CD4-positive, alpha-beta memory T cell (primary cell): ENCODE data around the gene SLBP. TPM values are rescaled to one million over a fixed set of nuclear protein-coding genes. Genes with fewer than 3 reads are reported as not detected.

Experiments
- CTCF ChIA-PET: fragments of 350-600 bp; sonication (Branson Sonifier 250); formaldehyde crosslinking; loops from one replicate; lab custom pipeline; 2021; ENCODE audit warnings: inconsistent platforms; ENCODE audit not compliant: partially characterized antibody; lab: Charles Lee
- POLR2A ChIA-PET: fragments of 350-600 bp; sonication (Branson Sonifier 250); formaldehyde crosslinking; loops from one replicate; lab custom pipeline; 2021; ENCODE audit not compliant: partially characterized antibody; lab: Charles Lee
- DNase-seq, 5 donors: peaks; one replicate each; pipeline versions ENCODE4 v3.0.0 to v3.0.0-alpha.2; 2020 to 2022; ENCODE audit warnings: mixed read lengths in 1 of 5
- H3K27ac ChIP-seq: one replicate; pipeline ENCODE4 v1.7.0; 2013; ENCODE audit warnings: low read depth, low read length
- H3K27me3 ChIP-seq: 2 replicates; pipeline ENCODE4 v1.7.0; 2013; ENCODE audit warnings: mild to moderate bottlenecking, low read length, moderate library complexity; ENCODE audit not compliant: insufficient read depth
- H3K36me3 ChIP-seq: 2 replicates; pipeline ENCODE4 v1.7.0; 2013; ENCODE audit warnings: mild to moderate bottlenecking, low read length, moderate library complexity; ENCODE audit not compliant: insufficient read depth
- H3K4me1 ChIP-seq: 2 replicates; pipeline ENCODE4 v1.7.0; 2013; ENCODE audit warnings: mild to moderate bottlenecking, low read length, moderate library complexity; ENCODE audit not compliant: insufficient read depth
- H3K4me3 ChIP-seq, 2 donors: one replicate each; pipeline ENCODE4 v1.7.0; 2013; ENCODE audit warnings: low read length in 2 of 2, mild to moderate bottlenecking in 1 of 2
- H3K9me3 ChIP-seq, 2 donors: one replicate each; pipeline ENCODE4 v1.7.0; 2013; ENCODE audit warnings: low read length in 2 of 2, control low read depth in 1 of 2; ENCODE audit not compliant: control insufficient read depth in 1 of 2
- H3K27ac Mint-ChIP-seq, 7 donors: one replicate each; pipeline ENCODE4 v1.8.0; 2020 to 2021; ENCODE audit warnings: mixed read lengths in 7 of 7, mild to moderate bottlenecking in 6 of 7, inconsistent platforms in 3 of 7, moderate library complexity in 3 of 7
- H3K27me3 Mint-ChIP-seq, 2 donors: one replicate each; pipeline ENCODE4 v1.8.0; 2020 to 2021; ENCODE audit warnings: mixed read lengths in 2 of 2
- H3K36me3 Mint-ChIP-seq, 2 donors: one replicate each; pipeline ENCODE4 v1.8.0; 2020 to 2021; ENCODE audit warnings: mixed read lengths in 2 of 2, inconsistent platforms in 1 of 2, mild to moderate bottlenecking in 1 of 2
- H3K4me1 Mint-ChIP-seq, 4 donors: one replicate each; pipeline ENCODE4 v1.8.0; 2020 to 2021; ENCODE audit warnings: mixed read lengths in 4 of 4, mild to moderate bottlenecking in 1 of 4
- H3K4me3 Mint-ChIP-seq, 8 donors: one replicate each; pipeline ENCODE4 v1.8.0; 2020 to 2021; ENCODE audit warnings: mixed read lengths in 8 of 8, mild to moderate bottlenecking in 7 of 8, moderate library complexity in 6 of 8, inconsistent platforms in 3 of 8
- H3K9me3 Mint-ChIP-seq, 8 donors: one replicate each; pipeline ENCODE4 v1.8.0; 2020 to 2021; ENCODE audit warnings: mixed read lengths in 8 of 8, mild to moderate bottlenecking in 5 of 8, inconsistent platforms in 3 of 8, moderate library complexity in 1 of 8
- intact Hi-C: fragments of 100-400 bp; cut with micrococcal nuclease; formaldehyde crosslinking; loops from one replicate; pipeline ENCODE4 v1.15.1; 2023
- polyA plus RNA-seq, 2 donors: library from polyadenylated mRNA; unstranded; fragments of 300-500 nt; fragmentation: Illumina TruSeq; gene quantifications; one replicate each; pipeline ENCODE4 v1.2.3, GENCODE V29; 2021
- total RNA-seq, 2 experiments: library from RNA; stranded (reverse); gene quantifications; one replicate each; pipeline ENCODE4 v1.2.3, GENCODE V29; 2021

SLBP gene
- total and polyA plus RNA-seq, 4 experiments from 2014 or later, result 41.8 to 71.6 (median 58.0) TPM

- intact Hi-C loops, result no loop called here
- H3K9me3 Mint-ChIP-seq, result peaks cover 0 to 3% (median 0%) of the 10 kb centered on the region in 8 donors
- ChIA-PET CTCF (interaction anchor here (18.0 kb wide), 1 partner anchor 25 kb away, joined by 591 read pairs; no protein-coding TSS in a partner anchor), POLR2A (no interaction called here)
- Histone ChIP-seq H3K4me1 (peaks cover 49% of the 10 kb centered on the region), H3K27me3 (no peaks in the 10 kb centered on the region), H3K27ac (no peak overlapping the region), H3K36me3 (peaks cover 5% of the 10 kb centered on the region), H3K4me3 (no peak overlapping the region), H3K9me3 (no peaks in the 10 kb centered on the region)
- peaks cover 5 to 30% of the 10 kb centered on the region in 2 donors for H3K36me3 Mint-ChIP-seq
- DNase-seq, result no peak
- H3K27ac Mint-ChIP-seq, result peak overlapping the region in 4 of 7 donors; percentile 19 to 98 (median 44)
- peaks cover 18 to 56% (median 36%) of the 10 kb centered on the region in 4 donors for H3K4me1 Mint-ChIP-seq
- no peaks in the 10 kb centered on the region for H3K27me3 Mint-ChIP-seq
- peak overlapping the region in 1 of 8 donors; percentile 35 for H3K4me3 Mint-ChIP-seq
Observed at GRCh38 chr4:1716065-1716945, 4.2 kb upstream of the SLBP start.

DNA sequence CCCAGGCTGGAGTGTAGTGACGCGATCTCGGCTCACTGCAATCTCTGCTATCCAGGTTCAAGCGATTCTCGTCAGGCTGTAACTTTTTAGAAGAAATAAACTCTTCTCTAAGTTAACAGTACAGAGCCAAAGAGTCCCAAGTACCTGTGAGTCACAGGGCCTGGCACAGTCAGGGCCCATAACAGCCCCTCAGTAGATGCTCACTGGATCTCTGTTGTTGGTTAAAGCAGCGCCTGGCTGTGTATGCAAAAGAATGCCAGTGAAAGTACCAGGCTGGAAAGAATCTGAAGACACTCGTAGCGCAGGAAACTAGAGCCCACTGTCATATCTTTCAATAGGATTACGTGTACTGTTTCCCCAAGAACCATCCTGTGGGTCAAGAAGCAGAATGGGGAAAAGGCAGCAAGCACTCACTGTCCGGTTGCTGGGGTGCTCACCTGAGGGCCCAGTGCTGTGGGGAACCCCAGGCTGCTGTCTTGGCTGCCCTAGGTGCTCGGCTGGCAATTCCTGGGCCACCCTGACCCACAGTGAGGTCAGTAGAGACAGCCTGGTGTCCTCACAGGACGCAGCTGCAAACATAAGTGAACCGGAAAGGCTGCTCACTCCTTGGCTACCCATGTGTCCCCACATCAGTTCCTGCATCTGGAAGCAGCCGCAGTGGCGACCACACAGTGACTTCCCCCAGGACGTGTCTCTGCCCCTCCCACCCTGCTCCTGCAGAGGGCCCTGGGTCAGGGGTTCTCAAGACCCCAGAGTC is 3.1 kb upstream of the SLBP start:
- intact Hi-C loops, result no loop called here
- Mint-ChIP-seq H3K4me1 (peaks cover 25 to 65% (median 43%) of the 10 kb centered on the region in 4 donors), H3K27ac (peak overlapping the region; percentile 29 to 98 (median 66)), H3K36me3 (peaks cover 10 to 34% of the 10 kb centered on the region in 2 donors), H3K4me3 (peak overlapping the region in 7 of 8 donors; percentile 13 to 98 (median 62)), H3K9me3 (peaks cover 0 to 3% (median 0%) of the 10 kb centered on the region in 8 donors), H3K27me3 (no peaks in the 10 kb centered on the region)
- no peaks in the 10 kb centered on the region for H3K9me3 ChIP-seq
- no peak for DNase-seq
- no peaks in the 10 kb centered on the region for H3K27me3 ChIP-seq
- ChIA-PET POLR2A (interaction anchor here (3.9 kb wide), 1 partner anchor 8 kb away, joined by 196 read pairs; the partner anchor contains the start of genes TACC3 and TMEM129), CTCF (no interaction called here)
- peak overlapping the region; percentile 92 for H3K27ac ChIP-seq
- no peak overlapping the region for H3K4me3 ChIP-seq
- H3K4me1 ChIP-seq, result peaks cover 58% of the 10 kb centered on the region
- H3K36me3 ChIP-seq, result peaks cover 5% of the 10 kb centered on the region

DNA sequence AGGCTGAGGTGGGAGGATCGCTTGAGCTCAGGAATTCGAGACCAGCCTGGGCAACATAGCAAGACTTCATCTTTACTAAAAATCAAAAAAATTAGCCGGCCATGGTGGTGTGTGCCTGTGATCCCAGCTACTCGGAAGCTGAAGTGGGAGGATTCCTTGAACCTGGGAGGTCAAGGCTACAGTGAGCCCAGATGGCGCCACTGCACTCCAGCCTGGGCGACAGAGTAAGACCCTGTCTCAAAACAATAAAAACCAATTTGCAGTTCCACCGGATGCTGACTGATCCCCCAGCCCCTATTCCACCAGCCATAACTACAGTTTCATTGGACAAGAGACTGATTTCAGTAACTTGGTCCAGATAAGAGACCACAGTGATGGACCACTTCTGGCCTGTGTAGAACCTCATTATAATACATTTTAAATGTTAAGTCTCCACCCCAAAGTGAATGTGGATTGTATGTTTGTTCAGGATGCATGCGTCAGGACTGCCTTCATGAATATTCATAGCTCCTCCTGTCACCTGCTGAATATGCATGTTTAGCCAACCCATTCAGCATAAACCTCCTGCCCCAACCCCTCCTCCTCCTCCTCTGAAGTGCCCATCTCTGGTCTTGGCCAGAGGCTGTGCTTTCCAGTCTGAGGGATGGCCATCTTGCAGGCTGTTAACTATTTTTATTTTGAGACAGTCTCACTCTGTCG is 2.3 kb upstream of the SLBP start:
- peaks cover 58% of the 10 kb centered on the region for H3K4me1 ChIP-seq
- no peaks in the 10 kb centered on the region for H3K27me3 ChIP-seq
- ChIA-PET POLR2A (interaction anchor here (3.3 to 3.9 kb wide), 2 partner anchors 9 to 156 kb away, joined by 16 to 196 read pairs; partner anchors contain the start of genes NSD2, TACC3 and TMEM129), CTCF (interaction anchor here (3.7 kb wide), 1 partner anchor 20 kb away, joined by 53 read pairs; no protein-coding TSS in a partner anchor)
- peaks cover 0 to 3% (median 0%) of the 10 kb centered on the region in 8 donors for H3K9me3 Mint-ChIP-seq
- H3K4me3 Mint-ChIP-seq, result peak overlapping the region; percentile 31 to 98 (median 82)
- H3K36me3 ChIP-seq, result peaks cover 5% of the 10 kb centered on the region
- peaks cover 14 to 36% of the 10 kb centered on the region in 2 donors for H3K36me3 Mint-ChIP-seq
- intact Hi-C loops, result loop anchor here (5.0 kb wide), 3 partner anchors 143 to 1248 kb away; partner anchors contain the start of genes GRK4, LETM1, NOP14 and UVSSA
- peaks cover 27 to 66% (median 43%) of the 10 kb centered on the region in 4 donors for H3K4me1 Mint-ChIP-seq
- H3K4me3 ChIP-seq, result no peak overlapping the region
- H3K27ac ChIP-seq, result peak overlapping the region; percentile 92
- peak overlapping the region; percentile 48 to 98 (median 96) for H3K27ac Mint-ChIP-seq
- no peaks in the 10 kb centered on the region for H3K27me3 Mint-ChIP-seq
- DNase-seq, result no peak
- H3K9me3 ChIP-seq, result no peaks in the 10 kb centered on the region

DNA sequence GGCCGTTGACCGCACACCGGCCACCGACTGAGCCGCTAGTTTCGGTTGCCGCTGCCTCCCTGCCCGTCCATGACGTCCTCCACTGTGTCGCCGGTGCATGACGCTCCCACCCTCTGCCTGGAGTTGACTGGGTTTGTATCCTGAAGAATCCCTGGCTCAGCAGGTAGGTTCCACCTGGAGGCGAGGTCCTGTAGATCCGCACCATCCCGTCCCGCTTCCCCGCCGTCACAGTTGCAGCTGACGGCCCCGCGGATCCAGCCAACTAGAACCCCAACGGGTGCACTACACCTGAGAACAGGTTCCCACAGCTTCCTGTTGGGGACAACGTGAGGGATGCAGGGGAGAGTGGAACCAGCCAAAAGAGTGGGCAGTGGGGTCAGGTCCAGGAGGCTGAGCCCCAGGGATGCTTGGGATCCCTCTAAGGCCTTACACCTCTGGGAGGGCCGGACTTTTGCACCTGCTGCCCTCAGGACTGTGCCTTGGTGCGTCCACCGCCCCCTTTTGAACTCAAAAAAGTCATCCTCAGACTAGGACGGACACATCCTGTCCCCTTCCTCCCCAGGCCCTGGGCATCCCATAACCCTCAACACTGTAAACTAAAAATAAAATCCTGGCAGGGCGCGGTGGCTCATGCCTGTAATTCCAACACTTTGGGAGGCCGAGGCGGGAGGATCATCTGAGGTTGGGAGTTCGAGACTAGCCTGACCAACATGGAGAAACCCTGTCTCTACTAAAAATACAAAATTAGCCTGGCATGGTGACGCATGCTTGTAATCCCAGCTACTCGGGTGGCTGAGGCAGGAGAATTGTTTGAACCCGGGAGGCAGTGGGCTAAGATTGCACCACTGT is 1.1 kb upstream of the SLBP start:
- POLR2A ChIA-PET, result interaction anchor here (0.9 to 3.9 kb wide), 12 partner anchors 10 to 549 kb away, joined by 3 to 196 read pairs (median 8); partner anchors contain the start of genes NSD2, TACC3, TMEM129 and UVSSA
- peaks cover 14 to 39% of the 10 kb centered on the region in 2 donors for H3K36me3 Mint-ChIP-seq
- peak overlapping the region; percentile 59 to 99 for H3K4me3 ChIP-seq
- H3K4me3 Mint-ChIP-seq, result peak overlapping the region; percentile 95 to 99 (median 98)
- no peaks in the 10 kb centered on the region for H3K27me3 Mint-ChIP-seq
- no peaks in the 10 kb centered on the region for H3K9me3 ChIP-seq
- H3K4me1 Mint-ChIP-seq, result peaks cover 29 to 69% (median 50%) of the 10 kb centered on the region in 4 donors
- peaks cover 5% of the 10 kb centered on the region for H3K36me3 ChIP-seq
- H3K4me1 ChIP-seq, result peaks cover 67% of the 10 kb centered on the region
- no peaks in the 10 kb centered on the region for H3K27me3 ChIP-seq
- DNase-seq, result no peak
- H3K27ac ChIP-seq, result peak overlapping the region; percentile 92
- intact Hi-C loops, result loop anchor here (2.0 to 5.0 kb wide), 5 partner anchors 14 to 1249 kb away; partner anchors contain the start of genes GRK4, LETM1, NOP14 and NSD2
- peaks cover 0 to 2% (median 0%) of the 10 kb centered on the region in 8 donors for H3K9me3 Mint-ChIP-seq
- peak overlapping the region; percentile 94 to 98 (median 97) for H3K27ac Mint-ChIP-seq
- CTCF ChIA-PET, result interaction anchor here (1.0 to 3.7 kb wide), 5 partner anchors 10 to 24 kb away, joined by 3 to 53 read pairs (median 4); no protein-coding TSS in a partner anchor

- peaks cover 5% of the 10 kb centered on the region for H3K36me3 ChIP-seq
- H3K9me3 Mint-ChIP-seq, result no peaks in the 10 kb centered on the region
- H3K36me3 Mint-ChIP-seq, result peaks cover 17 to 43% of the 10 kb centered on the region in 2 donors
- peak overlapping the region; percentile 62 to 99 for H3K4me3 ChIP-seq
- H3K4me3 Mint-ChIP-seq, result peak overlapping the region; percentile 88 to 93 (median 91)
- POLR2A ChIA-PET, result interaction anchor here (0.6 to 3.9 kb wide), 19 partner anchors 9 to 1298 kb away, joined by 3 to 196 read pairs (median 4); partner anchors contain the start of genes NELFA, NSD2, TACC3 and TMEM129
- CTCF ChIA-PET, result interaction anchor here (0.8 to 3.7 kb wide), 7 partner anchors 8 to 21 kb away, joined by 3 to 53 read pairs (median 4); no protein-coding TSS in a partner anchor
- no peaks in the 10 kb centered on the region for H3K9me3 ChIP-seq
- H3K4me1 ChIP-seq, result peaks cover 67% of the 10 kb centered on the region
- peak in 2 of 5 donors; percentile 43 to 64 for DNase-seq
- no peaks in the 10 kb centered on the region for H3K27me3 ChIP-seq
- peak overlapping the region; percentile 92 to 96 (median 95) for H3K27ac Mint-ChIP-seq
- peak overlapping the region; percentile 92 for H3K27ac ChIP-seq
- no peaks in the 10 kb centered on the region for H3K27me3 Mint-ChIP-seq
- H3K4me1 Mint-ChIP-seq, result peaks cover 31 to 76% (median 53%) of the 10 kb centered on the region in 4 donors
- intact Hi-C loops, result loop anchor here (1.0 to 5.0 kb wide), 9 partner anchors 10 to 1251 kb away; partner anchors contain the start of genes FAM53A, GRK4, LETM1 and NOP14
Observed at GRCh38 chr4:1711571-1712215, 426 bp downstream of the SLBP start.
